Measurements from ENCODE around the gene FALEC.
"Not testable (repeated sequence)": the region's sequence is repeated elsewhere in the genome, so short reads cannot be mapped to it uniquely, and the experiment has no call there.

FALEC gene

DNA sequence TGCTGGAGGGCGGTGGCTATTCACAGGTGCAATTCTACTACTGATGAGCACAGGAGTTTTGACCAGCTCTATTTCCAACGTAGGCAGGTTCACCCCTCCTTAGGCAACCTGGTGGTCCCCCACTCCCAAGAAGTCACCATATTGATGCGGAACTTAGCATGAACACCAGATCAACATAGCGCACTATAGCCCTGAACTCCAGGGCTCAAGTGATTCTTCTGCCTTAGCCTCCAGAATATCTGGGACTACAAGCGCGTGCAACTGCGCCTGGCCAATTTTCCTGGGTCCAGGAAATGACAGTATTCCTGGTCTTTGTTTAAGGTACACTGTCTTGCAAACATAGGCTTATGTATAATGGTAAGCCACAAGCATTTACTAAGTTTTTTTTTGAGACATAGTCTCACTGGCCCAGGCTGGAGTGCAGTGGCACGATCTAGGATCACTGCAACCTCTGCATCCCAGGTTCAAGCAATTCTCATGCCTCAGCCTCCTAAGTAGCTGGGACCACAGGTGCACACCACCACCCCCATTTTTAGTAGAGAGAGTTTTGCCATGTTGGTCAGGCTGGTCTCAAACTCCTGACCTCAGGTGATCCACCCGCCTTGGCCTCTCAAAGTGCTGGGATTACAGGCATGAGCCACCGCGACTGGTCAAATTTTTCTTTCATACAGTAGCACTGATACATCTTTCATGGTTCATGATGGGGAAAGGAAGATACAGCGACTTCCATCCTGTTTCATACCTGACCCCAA is 51.2 kb downstream of the FALEC start:
- no peak for DNase-seq
- in situ Hi-C loops (cut with MboI; ENCODE audit: low pct_unique_long_range_greater_than_20kb, low sequenced_read_pairs) = no loop called here

- DNase-seq = peak; percentile 82
- in situ Hi-C loops (cut with MboI; ENCODE audit: low pct_unique_long_range_greater_than_20kb, low sequenced_read_pairs) = no loop called here
Observed at GRCh38 chr1:150567341-150567716, 51.8 kb downstream of the FALEC start.

DNA sequence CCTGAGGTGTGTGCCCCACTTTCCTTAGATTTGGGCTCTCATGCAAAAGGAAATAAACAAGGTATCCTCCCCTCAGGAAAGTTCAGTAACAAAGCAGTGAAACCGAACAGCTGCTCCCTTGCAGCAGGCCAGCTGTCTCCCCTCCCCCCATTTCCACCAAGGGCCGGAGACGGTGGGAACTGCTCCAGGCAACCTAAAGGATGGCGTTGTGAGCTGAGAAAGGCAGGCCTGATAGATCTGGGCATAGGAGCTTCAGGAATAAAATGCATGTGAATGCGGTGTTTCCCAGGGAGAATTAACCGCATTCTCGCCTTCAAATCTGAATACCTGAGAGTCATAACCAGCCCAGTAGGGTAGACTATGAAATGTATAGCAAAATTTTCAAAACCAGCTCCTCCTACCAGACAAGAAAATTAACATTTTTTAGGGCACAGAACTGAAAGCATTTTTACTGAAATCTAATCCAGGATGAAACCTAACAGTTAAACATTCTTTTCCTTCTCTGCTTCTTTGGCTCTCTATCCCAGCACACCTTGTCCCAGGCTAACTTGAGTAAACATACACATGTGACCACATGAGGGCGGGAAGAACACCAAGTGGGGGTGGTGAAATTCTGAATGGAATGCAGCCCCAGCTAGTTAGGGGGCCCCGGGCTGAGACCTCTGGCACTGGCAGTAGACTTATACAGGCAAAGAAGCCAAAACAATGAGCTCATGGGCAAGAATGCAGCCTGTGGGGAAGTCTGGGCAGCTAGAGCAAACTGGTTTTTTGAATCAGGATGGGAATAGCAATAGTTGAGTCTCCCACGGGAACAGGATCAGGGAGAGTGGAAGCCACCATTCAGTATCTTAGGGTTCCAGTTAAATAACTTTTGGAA is 52.4 kb downstream of the FALEC start:
- in situ Hi-C loops (cut with MboI; ENCODE audit: low pct_unique_long_range_greater_than_20kb, low sequenced_read_pairs) = no loop called here
- DNase-seq = peak; percentile 28

DNA sequence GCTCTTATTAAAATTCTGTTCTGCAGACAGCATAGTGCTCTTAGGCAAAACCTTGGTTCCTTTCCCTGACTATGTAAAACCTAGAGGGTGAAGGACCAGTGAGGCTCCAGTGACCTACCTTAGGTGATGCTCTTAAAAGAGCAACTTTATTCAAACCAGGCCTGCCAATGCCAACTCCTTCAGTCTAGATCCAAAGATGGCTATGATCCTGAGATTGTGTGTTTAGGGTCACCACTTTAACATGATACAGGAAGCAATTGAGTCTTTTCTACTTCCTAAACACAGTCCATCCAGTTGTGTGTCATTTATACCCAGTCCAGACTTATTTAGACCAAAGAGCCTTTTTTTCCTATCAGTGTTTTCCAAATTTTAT is 53.0 kb downstream of the FALEC start:
- in situ Hi-C loops (cut with MboI; ENCODE audit: low pct_unique_long_range_greater_than_20kb, low sequenced_read_pairs) = no loop called here
- DNase-seq = no peak

DNA sequence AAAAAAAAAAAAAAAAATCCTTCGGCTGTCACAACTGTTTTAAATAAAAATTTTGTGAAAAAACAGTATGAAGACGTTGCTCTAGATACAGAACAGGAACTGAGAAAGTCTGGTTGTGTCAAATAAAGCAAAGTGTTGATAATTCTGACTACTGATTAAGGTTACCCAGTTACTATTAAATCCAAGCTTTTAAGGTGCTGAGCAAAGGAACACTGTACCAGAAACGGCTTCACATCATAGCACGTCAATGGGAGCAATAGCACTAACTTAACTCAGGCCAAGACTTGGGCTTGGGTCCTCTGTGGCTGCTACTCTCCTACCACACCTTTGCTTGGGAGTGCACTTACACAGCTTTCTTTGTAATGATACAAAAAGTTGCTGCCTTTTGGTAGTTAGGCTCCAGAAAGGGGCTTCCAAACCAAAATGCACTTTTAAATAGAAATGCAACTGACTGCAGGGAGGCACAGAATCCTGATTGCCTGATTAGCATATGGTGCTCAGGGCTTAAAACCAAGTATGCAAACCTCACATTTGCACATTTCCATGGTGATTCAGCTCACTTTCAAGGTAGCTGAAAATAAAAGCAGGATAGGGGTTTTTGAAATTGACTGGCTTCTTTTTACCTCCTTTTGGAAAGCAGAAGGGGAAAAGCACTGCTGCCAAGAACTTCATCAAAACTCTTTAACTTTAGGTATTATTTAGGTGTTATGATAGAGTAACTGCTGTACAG is 57.5 kb downstream of the FALEC start:
- DNase-seq = no peak
- in situ Hi-C loops (cut with MboI; ENCODE audit: low pct_unique_long_range_greater_than_20kb, low sequenced_read_pairs) = no loop called here

DNA sequence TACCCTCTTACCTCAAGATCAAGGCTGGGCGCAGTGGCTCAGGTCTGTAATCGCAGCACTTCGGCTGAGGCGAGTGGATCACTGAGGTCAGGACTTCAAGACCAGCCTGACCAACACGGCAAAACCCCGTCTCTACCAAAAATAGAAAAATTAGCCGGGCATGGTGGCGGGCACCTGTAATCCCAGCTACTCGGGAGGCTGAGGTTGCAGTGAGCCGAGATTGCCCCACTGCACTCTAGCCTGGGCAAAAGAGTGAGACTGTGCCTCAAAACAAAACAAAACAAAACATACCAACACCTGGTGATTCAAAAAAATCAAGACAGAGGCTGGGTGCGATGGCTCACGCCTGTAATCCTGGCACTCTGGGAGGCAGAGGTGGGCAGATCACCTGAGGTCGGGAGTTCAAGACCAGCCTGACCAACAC is 58.1 kb downstream of the FALEC start:
- DNase-seq; in situ Hi-C loops (cut with MboI; ENCODE audit: low pct_unique_long_range_greater_than_20kb, low sequenced_read_pairs): not testable (repeated sequence)

DNA sequence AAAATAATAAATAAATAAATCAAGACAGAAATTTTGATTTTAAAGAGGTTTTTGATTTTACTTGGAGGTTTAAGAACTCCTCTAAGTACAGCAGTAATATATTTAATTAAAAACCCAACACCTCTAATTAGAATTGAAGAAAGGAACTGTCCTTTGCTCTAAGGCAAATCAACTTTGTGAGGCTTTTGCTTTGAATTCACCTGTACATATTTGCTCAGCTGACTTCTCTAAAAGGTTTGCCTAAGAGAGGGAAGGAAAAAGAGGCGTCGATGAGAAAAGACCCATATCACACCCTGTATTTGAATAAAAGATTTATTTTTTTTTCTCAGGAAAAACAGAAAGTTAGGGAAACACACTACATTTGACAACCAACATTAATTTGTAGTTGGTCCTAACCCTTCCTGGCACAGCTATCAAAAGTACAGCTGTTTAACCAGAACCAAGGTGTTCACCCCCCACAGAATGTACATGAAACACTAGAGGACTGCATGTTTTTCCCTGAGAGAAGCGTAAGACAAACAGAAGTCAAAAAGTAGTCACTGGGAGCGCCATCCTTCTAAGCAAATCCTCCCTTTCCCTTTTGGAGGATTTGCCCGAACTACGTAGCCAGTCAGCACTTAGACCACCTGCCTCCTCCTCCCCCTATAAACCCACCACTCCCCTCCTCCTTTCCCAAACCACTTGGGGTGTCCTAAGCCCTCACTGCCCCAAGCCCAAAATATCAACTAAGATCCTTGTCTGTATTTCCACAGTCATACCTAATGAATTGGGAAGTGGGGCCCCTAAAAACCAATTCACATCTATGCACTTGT is 58.9 kb downstream of the FALEC start:
- DNase-seq = no peak
- in situ Hi-C loops (cut with MboI; ENCODE audit: low pct_unique_long_range_greater_than_20kb, low sequenced_read_pairs) = no loop called here

DNA sequence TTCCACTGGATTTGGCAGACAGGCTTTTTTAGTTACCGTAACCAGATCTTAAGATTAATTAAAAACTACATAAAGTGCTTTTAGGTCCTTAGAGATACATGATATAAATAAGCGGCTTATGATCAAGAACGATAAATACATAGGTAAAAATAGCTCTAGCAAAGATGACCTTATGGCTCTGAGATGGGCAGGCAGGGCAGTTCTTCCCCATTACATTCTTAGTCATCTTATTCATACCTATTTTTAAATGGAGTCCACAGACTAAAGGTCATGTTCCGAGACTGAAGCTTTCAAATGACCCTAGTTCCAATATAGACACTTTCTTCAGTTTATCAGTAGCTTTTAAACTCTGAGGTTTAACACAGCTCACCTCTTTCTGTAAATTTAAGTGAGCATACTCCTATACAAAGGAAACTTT is 59.5 kb downstream of the FALEC start:
- DNase-seq = no peak
- in situ Hi-C loops (cut with MboI; ENCODE audit: low pct_unique_long_range_greater_than_20kb, low sequenced_read_pairs) = no loop called here

DNA sequence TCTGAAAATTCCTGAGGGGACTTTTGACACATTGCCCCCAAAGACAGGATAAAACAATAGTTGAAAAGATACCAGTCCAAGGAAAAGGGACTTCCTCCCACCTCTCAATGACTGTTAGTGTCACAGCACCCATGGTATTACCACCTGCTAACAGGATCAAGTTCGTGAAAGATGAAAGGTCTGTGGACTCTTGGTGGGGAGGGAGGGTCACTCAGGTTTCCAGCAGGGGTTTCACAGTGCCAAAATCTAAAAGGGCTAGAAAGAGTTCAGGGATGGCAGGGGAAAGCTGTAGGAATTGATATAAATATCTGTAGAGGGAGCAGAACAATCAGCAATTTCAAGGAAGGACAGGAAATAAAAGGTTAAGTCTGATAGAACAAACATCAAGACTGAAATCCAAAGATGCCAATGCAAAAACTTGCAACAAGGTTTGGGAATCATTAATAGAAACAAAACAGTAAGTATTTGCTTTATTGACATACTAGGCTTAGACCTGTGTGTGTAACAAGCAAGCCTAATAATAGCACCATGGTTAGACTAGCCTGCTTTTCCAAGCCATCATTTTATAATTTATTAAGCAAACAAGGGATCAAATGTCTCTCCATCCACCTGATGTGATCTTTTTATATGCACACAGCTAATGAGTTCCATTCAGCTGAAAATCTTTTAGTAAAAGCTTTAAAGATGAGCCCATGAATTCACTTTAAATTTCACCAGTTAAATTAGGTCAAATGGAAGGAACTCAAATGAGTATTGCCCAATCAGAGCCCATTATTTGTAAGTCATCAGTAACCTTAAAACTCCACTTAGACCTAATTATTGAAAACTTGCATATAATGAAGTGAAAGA is 60.2 kb downstream of the FALEC start:
- in situ Hi-C loops (cut with MboI; ENCODE audit: low pct_unique_long_range_greater_than_20kb, low sequenced_read_pairs) = no loop called here
- no peak for DNase-seq

DNA sequence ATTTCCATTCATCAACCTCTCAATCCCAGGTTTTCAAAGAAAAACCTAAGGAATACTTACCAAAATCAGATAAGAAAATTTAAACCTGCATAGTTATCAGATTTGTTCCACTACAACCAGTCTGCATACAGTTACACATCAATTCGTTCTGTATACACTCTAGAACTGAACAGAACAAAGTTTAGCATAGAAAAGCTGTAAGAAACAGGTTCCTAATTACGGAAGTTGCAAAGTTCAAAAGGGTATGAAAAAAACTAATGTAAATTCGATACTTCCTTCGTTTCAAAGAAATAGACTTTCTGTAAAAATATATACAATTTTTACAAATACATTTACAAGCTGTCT is 60.8 kb downstream of the FALEC start:
- in situ Hi-C loops (cut with MboI; ENCODE audit: low pct_unique_long_range_greater_than_20kb, low sequenced_read_pairs) = no loop called here

GRCh38 chr1:150576794-150577556 is 61.4 kb downstream of the FALEC start:
- no peak for DNase-seq
- in situ Hi-C loops (cut with MboI; ENCODE audit: low pct_unique_long_range_greater_than_20kb, low sequenced_read_pairs) = no loop called here

More for the DNA sequence above, 60.8 kb downstream of the FALEC start:
- no peak for DNase-seq

DNA sequence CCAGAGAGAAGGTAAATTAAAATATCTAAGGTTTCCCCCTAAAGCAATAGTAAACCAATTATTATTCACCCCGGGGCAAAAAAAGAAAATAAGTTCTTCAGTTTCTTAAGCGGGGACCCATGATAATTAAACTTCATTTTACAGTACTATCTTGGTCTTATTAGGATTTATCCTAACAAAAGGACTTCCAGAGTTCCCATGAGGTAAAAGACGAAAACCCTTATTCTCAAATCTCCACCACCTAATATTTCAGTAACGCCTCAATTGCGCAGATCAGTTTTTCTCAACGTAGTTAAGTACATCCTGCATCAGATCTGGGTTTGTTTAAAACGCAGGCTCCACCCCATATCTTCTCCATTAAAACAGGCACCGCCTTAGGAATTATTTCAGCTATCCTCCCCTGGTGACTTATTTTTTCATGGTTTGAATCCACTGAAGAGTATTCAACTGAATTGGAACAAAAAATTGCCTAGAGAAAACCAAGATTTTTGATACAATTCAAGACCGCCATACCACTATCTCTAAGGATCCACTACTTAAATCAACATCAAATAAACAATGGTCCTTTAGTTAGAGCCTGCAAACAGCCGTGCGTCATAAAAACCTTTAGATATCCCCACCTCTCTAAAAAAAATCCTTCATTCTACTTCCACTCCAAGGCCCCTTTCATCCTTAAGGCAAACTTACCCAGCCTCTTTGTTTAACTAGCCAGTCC is 62.2 kb downstream of the FALEC start:
- in situ Hi-C loops (cut with MboI; ENCODE audit: low pct_unique_long_range_greater_than_20kb, low sequenced_read_pairs) = no loop called here
- no peak for DNase-seq

GRCh38 chr1:150578272-150579109 is 62.9 kb downstream of the FALEC start:
- peak; percentile 67 for DNase-seq
- in situ Hi-C loops (cut with MboI; ENCODE audit: low pct_unique_long_range_greater_than_20kb, low sequenced_read_pairs) = no loop called here

DNA sequence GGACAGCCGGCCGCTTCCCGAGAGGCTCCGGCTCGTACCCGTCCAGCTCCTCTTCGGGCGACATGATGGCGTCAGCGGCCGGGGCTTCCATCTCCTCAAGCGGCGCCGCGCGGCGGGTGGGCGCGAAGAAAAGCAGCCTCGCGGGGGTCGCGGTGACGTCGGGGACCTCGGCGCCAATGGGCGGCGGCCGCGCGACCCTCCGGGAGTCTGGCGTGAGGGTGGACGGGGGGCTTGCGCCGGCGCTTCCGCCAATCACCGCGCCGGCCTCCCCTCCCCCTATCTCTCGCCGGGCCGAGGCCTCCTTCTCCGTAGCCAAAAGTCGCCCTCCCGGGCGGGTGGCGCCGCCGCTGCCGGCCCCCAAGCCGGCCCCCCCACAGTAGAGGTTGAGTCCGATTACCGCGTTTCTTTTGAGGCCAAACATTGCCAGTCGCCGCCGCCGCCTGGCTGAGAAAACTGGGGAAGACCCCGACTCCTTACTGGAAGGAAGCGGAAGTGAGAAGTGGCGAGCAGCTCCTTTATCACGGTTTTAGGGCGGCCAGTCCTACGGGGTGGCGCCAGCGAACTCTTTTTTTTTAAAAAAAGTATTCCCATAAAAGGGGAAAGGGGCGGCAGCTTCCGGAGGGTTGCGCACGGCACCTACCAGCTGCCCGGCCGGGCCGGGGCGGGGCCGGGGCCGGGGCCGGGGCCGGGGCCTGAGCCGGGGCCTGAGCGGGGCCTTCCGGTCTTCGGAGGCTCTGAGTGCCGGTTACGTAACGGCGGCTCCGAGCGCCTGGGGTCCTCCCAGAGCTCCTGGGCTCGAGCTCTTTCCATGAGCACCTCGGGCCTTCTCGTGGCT is 63.8 kb downstream of the FALEC start, which contains the start of gene MCL1:
Gene MCL1 (minus strand): TSS at position 501 of the 835 bp plus-strand sequence. CDS start 80 bp downstream, at position 421.
- in situ Hi-C loops (cut with MboI; ENCODE audit: low pct_unique_long_range_greater_than_20kb, low sequenced_read_pairs) = no loop called here
- DNase-seq = peak; percentile 96

- in situ Hi-C loops (cut with MboI; ENCODE audit: low pct_unique_long_range_greater_than_20kb, low sequenced_read_pairs) = no loop called here
Observed at GRCh38 chr1:150579945-150580642, 64.5 kb downstream of the FALEC start.

More at GRCh38 chr1:150579945-150580642, 64.5 kb downstream of the FALEC start:
- no peak for DNase-seq

Measured in KBM-7 (cell line).